PFSK-1 (cell line): Measurements from ENCODE around the gene MRPL27.

Experiments used
- FOXP2 ChIP-seq: optimal IDR thresholded peaks from 2 replicates; pipeline ENCODE3; 2011; ENCODE audit warnings: borderline replicate concordance, control low read depth, inconsistent platforms; ENCODE audit not compliant: insufficient read depth; ENCODE audit errors: extremely low read length, extremely low read depth
- POLR2AphosphoS5 ChIP-seq: IDR thresholded peaks from 2 replicates; pipeline ENCODE4 v1.6.1; 2012; ENCODE audit warnings: low read depth, mild to moderate bottlenecking, control low read depth, low read length, moderate library complexity
- SIN3A ChIP-seq: IDR thresholded peaks from 2 replicates; pipeline ENCODE4 v1.6.1; 2012; ENCODE audit warnings: mild to moderate bottlenecking, low read length, moderate library complexity, borderline replicate concordance; ENCODE audit not compliant: insufficient read depth
- TAF1 ChIP-seq: IDR thresholded peaks from 2 replicates; pipeline ENCODE4 v1.6.1; 2012; ENCODE audit warnings: low read length, control low read depth, borderline replicate concordance; ENCODE audit not compliant: insufficient read depth
- TF ChIP-seq, protein P1 (sequence below), 2 experiments: IDR thresholded peaks; 2 replicates each; pipeline versions ENCODE4 v1.6.1 to v1.8.0; 2011 to 2012; ENCODE audit warnings: low read depth in 2 of 2, low read length in 2 of 2, control low read depth in 1 of 2, inconsistent platforms in 1 of 2, mild to moderate bottlenecking in 1 of 2, moderate library complexity in 1 of 2; ENCODE audit not compliant: insufficient read depth in 1 of 2

Gene MRPL27

DNA sequence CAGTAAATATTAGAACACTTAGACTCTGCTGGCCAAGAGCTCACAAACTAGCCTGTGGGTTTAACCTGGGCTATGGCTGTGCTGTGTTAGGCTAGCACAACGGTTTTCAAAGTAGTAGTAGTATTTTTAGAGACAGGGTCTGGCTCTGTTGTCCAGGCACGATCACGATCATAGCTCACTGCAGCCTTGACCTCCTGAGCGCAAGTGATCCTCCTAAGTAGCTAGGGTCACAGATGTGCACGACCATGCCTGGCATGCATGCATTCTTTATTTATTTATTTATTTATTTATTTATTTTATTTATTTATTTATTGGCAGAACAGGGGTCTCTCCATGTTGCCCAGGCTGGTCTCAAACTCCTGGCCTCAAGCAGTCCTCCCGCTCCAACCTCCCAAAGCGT is 10.3 kb downstream of the MRPL27 start:
- TF ChIP-seq FOXP2 (no peak), SIN3A (no peak), TAF1 (no peak), POLR2AphosphoS5 (no peak)
- TF ChIP-seq, protein P1, sequence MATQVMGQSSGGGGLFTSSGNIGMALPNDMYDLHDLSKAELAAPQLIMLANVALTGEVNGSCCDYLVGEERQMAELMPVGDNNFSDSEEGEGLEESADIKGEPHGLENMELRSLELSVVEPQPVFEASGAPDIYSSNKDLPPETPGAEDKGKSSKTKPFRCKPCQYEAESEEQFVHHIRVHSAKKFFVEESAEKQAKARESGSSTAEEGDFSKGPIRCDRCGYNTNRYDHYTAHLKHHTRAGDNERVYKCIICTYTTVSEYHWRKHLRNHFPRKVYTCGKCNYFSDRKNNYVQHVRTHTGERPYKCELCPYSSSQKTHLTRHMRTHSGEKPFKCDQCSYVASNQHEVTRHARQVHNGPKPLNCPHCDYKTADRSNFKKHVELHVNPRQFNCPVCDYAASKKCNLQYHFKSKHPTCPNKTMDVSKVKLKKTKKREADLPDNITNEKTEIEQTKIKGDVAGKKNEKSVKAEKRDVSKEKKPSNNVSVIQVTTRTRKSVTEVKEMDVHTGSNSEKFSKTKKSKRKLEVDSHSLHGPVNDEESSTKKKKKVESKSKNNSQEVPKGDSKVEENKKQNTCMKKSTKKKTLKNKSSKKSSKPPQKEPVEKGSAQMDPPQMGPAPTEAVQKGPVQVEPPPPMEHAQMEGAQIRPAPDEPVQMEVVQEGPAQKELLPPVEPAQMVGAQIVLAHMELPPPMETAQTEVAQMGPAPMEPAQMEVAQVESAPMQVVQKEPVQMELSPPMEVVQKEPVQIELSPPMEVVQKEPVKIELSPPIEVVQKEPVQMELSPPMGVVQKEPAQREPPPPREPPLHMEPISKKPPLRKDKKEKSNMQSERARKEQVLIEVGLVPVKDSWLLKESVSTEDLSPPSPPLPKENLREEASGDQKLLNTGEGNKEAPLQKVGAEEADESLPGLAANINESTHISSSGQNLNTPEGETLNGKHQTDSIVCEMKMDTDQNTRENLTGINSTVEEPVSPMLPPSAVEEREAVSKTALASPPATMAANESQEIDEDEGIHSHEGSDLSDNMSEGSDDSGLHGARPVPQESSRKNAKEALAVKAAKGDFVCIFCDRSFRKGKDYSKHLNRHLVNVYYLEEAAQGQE (IDR thresholded peaks at IDR 0.05; ENCODE audit: insufficient read depth in 1 of 2, low read depth in 2 of 2, low read length in 2 of 2): no peak

DNA sequence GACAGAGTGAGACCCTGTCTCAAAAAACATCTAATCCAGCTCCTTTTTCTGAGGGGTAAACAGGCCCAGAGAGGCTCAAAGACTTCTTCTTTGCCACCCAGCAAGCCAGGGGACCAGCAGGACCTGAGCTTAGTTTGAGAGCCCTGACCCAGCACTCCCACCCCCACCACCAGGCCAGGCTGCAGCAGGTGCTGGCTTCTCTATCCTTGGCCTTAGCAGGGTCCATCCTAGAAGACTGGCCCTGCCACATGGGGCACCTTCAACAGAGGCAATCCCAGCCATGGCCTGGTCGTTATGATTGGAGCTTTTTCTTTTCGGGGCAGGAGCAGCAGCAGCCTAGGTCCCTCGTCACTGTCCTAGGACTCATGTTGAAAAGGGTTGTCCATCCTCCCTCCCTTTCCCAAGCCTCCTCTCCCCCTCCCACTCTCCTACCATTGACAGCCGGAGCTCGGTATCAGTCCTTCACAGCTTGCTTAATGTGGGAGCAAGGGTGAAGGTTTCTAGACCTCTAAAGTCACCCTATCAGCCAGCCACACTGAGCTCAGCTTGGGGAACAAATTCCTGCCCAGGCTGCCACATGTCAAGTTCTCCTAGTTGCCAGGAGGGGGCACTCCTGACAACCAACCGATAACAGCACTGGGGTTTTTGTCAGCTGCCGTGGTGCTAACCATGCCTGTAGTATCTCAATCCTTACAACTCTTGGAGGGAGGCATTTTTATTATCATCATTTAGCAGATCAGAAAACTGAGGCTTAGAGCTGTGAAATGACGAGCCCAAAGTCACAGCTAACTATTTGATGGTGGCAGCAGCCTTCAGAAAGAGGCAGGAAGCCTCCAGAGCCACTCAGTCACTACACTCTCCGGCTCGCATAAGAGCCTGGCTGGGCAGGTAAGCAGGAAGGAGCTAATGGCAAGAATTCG is 11.2 kb downstream of the MRPL27 start:
- TF ChIP-seq, protein P1 (IDR thresholded peaks at IDR 0.05; ENCODE audit: insufficient read depth in 1 of 2, low read depth in 2 of 2, low read length in 2 of 2): no peak
- TF ChIP-seq POLR2AphosphoS5 (peak; percentile 46), SIN3A (0 out of 2 replicates have a peak, but pooled peaks have one; percentile 56), FOXP2 (no peak), TAF1 (no peak)

GRCh38 chr17:50360486-50361115 is 12.4 kb downstream of the MRPL27 start:
- TF ChIP-seq SIN3A: no peak
- no peak for TF ChIP-seq FOXP2
- TF ChIP-seq POLR2AphosphoS5: no peak
- no peak for TF ChIP-seq TAF1

GRCh38 chr17:50359998-50360461 is 13.0 kb downstream of the MRPL27 start:
- no peak for TF ChIP-seq SIN3A
- no peak for TF ChIP-seq TAF1
- TF ChIP-seq POLR2AphosphoS5: no peak

DNA sequence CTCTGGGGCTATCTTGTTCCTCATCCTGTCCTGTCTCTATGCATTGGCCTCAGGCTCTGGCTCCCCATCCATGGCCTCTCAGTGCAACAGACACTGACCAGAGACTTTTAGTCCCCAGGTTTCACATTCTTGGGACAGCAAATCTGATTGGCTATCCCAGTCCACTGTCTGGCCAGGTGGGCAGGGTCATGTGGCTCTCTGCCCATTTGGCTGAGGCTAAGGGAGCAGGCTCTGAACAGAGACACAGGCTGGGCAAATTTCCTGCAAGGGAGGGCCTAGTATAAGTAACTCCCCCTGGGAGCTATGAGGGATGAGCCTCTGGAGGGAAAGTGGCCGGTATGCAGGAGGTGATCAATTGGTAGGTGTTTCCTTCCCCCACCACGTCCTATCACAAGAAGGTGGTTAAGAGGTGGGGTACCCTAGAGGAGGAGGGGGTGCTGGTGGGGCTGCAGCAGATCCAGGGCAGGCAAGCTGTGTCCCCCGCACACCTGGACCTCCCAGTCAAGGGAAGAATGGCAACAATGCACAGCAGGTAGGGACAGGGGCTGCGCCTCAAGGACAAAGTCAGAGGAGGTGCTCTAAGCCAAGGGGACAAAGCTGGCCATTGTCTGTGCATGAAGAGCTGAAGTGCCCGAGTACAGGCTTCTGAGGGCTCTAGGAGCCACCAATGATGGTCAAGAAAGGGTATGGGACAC is 13.8 kb downstream of the MRPL27 start:
- TF ChIP-seq TAF1 (no peak), POLR2AphosphoS5 (no peak; the same call in 1 of the 2 replicates), FOXP2 (no peak), SIN3A (no peak)
- TF ChIP-seq, protein P1 (IDR thresholded peaks at IDR 0.05; ENCODE audit: insufficient read depth in 1 of 2, low read depth in 2 of 2, low read length in 2 of 2): no peak
